22Rv1 (cell line): ENCODE measurements around the gene PRPH.
"Not testable (repeated sequence)": the region's sequence is repeated elsewhere in the genome, so short reads cannot be mapped to it uniquely, and the experiment has no call there.

ENCODE experiments used
- CTCF ChIP-seq: fragments of 450-650 bp; IDR thresholded peaks from 2 replicates; pipeline ENCODE4 v1.5.1; 2017; ENCODE audit warnings: mild to moderate bottlenecking
- ZFX ChIP-seq: fragments of 450-650 bp; IDR thresholded peaks from 2 replicates; pipeline ENCODE4 v1.6.1; 2017; ENCODE audit warnings: antibody characterized with exemption, borderline replicate concordance

- not testable (repeated sequence) for TF ChIP-seq CTCF, ZFX
Observed at GRCh38 chr12:49280545-49280944, 14.4 kb upstream of the PRPH start.
